Measurements from ENCODE around the gene ADNP2.
"Not testable (repeated sequence)": the region's sequence is repeated elsewhere in the genome, so short reads cannot be mapped to it uniquely, and the experiment has no call there.

ADNP2 gene

GRCh38 chr18:80147418-80148325 lies 38.6 kb downstream of the ADNP2 start:
- peak; percentile 57 for DNase-seq

- DNase-seq: no peak
These were observed 39.5 kb downstream of the ADNP2 start for GRCh38 chr18:80148326-80149199.

- DNase-seq: no peak
These were observed 40.6 kb downstream of the ADNP2 start for GRCh38 chr18:80149667-80150066.

- DNase-seq: no peak
These were observed 45.2 kb downstream of the ADNP2 start for GRCh38 chr18:80154293-80154692.

GRCh38 chr18:80157708-80158343 lies 48.8 kb downstream of the ADNP2 start:
- peak; percentile 48 for DNase-seq

GRCh38 chr18:80158365-80158764 lies 49.3 kb downstream of the ADNP2 start:
- no peak for DNase-seq

- no peak for DNase-seq
These were observed 50.9 kb downstream of the ADNP2 start for GRCh38 chr18:80159713-80160636.

- no peak for DNase-seq
These were observed 52.8 kb downstream of the ADNP2 start for GRCh38 chr18:80161781-80162417.

- no peak for DNase-seq
These were observed 54.1 kb downstream of the ADNP2 start for GRCh38 chr18:80163183-80163582.

- DNase-seq: not testable (repeated sequence)
These were observed 55.8 kb downstream of the ADNP2 start for GRCh38 chr18:80164727-80165355.

GRCh38 chr18:80166240-80166639 lies 57.2 kb downstream of the ADNP2 start:
- DNase-seq: no peak

- DNase-seq: no peak
These were observed 57.7 kb downstream of the ADNP2 start for GRCh38 chr18:80166725-80167124.

GRCh38 chr18:80167331-80167730 lies 58.3 kb downstream of the ADNP2 start:
- no peak for DNase-seq

GRCh38 chr18:80167931-80168330 lies 58.9 kb downstream of the ADNP2 start:
- DNase-seq: no peak

GRCh38 chr18:80168346-80168745 lies 59.3 kb downstream of the ADNP2 start:
- DNase-seq: no peak

- no peak for DNase-seq
These were observed 59.9 kb downstream of the ADNP2 start for GRCh38 chr18:80168982-80169381.

- no peak for DNase-seq
These were observed 60.5 kb downstream of the ADNP2 start for GRCh38 chr18:80169607-80170006.

GRCh38 chr18:80170395-80171053 lies 61.5 kb downstream of the ADNP2 start:
- no peak for DNase-seq

- DNase-seq: no peak
These were observed 62.2 kb downstream of the ADNP2 start for GRCh38 chr18:80171054-80171872.

GRCh38 chr18:80172056-80172455 lies 63.0 kb downstream of the ADNP2 start:
- DNase-seq: no peak
